Right renal pelvis (tissue), 4 donors: Measurements from ENCODE around the gene NUDT14. TPM values are rescaled to one million over a fixed set of nuclear protein-coding genes. Genes with fewer than 3 reads are reported as not detected.
A peak's percentile ranks its signal among the peaks of the same experiment; 100 is the strongest.

Source experiments
- DNase-seq, 4 donors: peaks; one replicate each; pipeline ENCODE4 v3.0.0-alpha.2; 2013; ENCODE audit warnings: low read depth in 4 of 4, low spot score in 3 of 4, missing footprints in 1 of 4
- polyA plus RNA-seq, 4 donors: library from polyadenylated mRNA; unstranded; fragments of 120-200 nt; gene quantifications; one replicate each; pipeline ENCODE4 v1.2.1, GENCODE V29; 2013; ENCODE audit not compliant: insufficient read length in 4 of 4

NUDT14 gene
- polyA plus RNA-seq, result 10 to 100 TPM; 25.9 to 35.2 (median 27.0) TPM

DNA sequence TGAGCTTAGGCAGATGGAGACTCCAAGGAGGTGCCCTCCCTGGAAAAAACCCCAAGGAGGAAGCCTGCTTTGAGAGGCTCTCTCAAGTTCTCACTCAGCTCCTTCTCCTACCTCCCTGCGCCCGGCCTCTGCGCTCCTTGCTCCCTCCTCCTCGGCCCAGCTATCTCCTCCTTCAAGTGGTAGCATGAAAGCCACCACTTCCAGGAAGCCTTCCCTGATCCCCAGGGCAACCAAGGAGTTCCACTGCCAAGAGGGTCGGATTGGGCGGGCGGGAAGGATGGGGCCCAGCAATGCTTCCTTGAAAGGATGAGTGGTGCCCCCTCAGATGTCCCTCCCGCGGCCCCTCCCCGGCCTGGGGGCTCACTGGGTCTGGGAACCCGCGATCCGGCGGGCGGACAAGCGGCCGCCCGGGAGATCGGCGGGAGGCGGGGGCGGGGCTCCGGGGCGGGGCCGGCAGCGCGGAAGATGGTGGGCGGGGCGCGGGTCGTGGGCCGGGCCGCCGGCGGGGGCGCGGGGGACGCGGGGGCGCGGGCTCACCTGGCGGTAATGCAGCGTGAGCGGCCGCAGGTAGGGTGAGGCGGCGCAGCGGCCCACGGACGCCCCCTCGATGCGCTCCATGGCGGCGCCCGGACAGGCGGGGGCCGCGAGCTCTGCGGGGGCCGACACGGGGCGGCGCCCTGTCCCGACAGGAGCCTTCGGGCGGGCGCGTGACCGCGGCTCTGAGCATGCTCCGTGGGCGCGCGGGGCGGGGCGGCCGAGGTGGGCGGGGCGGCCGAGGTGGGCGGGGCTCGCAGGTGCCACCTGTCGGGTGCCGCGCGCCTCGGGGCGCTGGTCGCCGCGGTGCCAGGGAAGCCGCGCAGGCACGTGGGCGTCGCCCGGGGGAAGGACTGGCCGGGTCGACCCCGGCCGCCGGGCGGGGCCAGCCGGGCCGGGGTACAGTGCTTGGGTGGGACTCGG, at the start of gene NUDT14:
Gene NUDT14 (minus strand): TSS at position 721 of the 957 bp plus-strand sequence. CDS start 103 bp downstream, at position 618.
- no peak for DNase-seq

DNA sequence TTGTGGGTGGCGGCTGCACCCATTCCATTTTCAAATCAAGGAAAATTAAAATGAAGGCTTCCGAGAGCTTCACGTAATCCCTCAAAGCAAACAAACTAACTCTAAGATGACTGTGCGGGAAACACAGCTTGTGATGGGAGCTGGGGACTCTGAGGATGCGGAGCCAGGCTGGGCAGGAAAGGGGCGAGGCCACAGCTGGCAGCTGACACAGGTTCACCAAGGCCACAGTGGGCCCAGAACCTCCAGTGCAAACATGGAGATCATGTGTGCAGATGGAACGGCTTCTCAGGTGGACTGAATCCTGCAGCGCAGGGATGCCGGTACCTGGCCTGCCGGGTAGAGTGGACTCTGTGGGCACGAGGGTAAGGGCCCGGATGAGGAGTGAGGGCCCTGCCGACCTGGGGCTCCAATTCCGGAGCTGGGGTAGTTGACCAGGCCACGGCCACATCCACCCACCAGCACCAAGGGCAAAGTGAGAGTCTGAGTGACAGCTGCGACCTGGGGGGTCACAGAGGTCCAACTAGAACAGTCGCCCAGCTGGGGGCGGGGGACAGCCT, 48.1 kb upstream of the NUDT14 start:
- no peak for DNase-seq

DNA sequence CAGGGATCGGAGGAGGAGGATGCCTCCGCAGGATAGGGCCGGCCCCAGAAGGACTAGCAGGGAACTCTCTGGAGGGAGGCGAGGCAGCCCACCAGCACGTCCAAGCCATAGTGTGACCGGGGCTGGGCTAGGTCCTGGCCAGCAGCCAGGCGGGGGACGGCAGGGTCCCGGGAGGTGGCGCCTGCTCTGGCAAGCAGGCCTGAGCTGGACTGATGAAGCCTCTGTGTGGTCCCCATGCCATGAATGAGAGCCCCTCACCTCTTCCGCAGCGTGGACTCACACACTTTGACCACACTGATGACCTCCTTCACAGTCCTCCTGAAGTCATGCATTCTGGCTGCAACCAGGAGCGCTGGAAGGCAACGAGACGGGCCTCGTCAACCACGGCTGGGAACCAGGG, 47.5 kb upstream of the NUDT14 start:
- DNase-seq, result no peak

DNA sequence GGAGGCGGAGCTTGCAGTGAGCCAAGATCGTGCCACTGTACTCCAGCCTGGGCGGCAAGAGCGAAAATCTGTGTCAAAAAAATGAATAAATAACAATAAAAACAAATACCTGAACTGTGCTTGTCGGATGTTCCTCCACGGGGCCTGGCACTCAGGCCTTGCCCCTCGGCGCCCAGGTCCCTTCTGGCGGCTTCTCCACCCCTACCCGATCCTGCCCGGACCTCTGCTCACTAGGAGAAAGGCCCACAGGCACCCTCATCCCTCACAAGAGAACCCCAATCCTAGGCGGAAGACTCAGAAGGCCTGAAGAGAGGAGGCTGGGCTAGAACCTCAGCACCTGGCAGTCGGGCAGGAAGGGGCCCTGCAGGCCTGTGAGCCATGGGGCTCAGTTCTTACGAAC, 46.2 kb upstream of the NUDT14 start:
- DNase-seq, result no peak

DNA sequence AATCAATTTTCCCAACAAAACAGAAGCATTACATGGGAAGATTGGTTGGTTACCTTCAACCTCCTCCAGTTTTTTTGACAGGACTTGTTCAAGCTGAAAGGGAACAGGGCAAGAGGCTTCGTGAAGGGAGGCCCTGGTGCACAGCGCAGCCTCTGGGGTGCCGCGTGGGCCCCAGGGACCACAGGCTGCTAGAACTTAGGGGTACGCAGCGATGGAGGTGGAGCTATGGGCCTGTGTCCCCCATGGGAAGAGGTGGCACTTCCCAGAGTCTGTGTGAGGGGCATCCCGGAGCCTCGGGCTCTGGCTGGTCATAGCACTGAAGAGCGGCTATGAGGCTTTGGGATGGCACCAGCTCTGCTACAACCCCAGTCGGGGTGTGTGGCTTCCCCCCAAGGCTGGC, 45.1 kb upstream of the NUDT14 start:
- DNase-seq, result no peak

DNA sequence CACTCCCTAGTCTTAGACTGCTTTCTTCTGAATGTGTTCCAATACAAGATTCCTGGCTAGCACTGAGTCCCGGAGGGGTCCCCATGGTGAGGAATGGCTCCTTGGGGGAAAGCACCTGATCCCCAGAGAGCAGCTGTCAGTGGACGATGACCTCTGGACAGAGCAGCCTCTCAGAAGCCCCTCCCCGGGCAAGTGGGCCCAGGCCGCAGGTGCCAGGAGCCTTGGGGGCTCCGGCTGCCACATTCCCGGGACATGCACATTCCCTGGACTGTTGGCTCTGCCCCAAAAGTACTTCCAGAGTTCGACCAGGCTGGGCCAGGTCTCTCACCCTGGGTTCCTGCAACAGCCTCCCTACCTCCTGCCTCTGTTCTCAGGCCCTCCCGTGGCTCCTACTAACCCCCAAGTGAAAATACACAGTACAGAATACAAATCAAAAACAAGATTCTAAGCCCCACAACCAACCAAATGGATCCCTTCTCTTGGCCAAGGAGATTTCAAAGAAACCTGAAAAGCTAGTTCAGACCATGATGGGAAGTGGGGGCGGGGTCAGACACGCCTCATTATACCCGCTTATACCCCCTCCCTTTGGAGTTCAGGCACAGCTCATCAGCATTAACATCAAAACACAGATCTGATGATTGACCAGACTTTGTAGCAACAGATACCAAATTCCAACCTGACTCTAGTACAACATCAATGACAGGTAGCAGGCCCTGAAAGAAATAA, 43.9 kb upstream of the NUDT14 start:
- DNase-seq, result no peak

DNA sequence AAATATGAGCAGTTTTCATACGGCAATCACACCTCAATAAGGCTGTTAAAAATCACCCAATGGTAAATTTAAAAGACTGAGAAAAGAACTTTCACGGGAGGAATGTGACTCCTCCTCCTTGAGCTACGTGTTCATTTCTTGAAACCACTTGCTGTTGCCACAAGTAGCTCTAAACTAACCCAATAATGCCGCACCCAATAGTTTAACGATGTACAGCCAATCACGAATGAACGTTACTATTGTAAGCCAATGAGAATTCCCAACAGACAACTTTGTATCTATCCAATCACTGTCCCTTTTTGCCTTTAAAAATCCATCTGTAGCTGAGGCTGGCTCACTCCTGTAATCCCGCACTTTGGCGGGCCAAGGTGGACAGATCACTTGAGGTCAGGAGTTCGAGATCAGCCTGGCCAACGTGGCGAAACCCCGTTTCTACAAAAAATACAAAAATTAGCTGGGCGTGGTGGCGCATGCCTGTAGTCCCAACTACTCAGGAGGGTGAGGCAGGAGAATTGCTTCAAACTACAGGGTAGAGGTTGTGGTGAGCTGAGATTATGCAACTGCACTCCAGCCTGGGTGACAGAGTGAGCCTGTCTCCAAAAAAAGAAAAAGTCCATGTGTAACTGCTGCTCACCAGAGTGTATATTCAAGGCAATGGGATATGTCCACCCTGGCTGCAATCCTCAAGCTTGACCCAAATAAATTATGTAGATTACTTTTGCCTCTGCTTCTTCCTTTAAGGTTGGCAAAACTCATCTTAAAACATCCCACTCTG, 42.8 kb upstream of the NUDT14 start:
- no peak for DNase-seq

DNA sequence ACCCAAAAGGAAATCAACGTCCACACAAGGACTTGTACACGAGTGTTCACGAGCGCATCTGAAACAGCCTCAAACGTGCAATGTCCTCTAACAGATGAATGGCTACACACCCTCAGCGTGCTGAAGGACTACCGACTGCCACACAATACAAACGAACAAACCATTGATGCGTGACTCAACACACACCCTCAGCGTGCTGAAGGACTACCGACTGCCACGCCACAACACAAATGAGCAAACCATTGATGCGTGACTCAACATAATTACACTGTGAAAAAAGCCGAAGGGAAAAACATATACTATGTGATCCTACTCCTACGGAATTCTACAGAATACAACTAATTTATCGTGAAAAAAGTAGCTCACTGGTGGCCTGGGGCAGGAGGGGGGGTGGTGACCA, 42.1 kb upstream of the NUDT14 start:
- DNase-seq, result peak in 1 of 4 donors; percentile 38

DNA sequence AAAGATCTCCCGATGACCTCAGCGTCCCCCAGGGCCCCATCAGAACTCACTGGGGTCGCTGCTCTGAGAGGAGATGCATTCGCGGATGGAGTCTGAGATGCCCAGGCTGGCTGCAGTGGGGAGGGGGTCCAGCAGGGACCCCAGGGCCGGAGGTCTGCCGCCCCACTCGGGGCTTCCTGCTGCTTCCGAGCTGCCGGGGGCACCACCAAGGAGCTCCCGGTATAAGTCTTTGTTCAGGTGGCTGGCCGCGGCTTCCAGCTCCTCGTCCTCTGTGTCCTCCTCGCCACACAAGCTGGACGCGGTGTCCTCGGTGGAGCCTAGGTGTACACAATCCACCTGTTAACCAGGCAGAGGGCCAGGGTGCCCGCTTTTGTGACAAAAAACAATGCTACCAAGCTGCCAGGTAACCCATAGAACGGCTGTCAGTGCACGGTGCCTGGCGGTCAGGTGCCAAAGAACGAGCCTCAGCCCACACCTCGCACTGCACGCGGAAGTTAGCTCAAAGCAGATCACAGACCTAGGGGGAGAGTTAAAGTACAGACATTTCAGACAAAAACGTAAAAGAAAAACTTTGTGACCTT, 40.6 kb upstream of the NUDT14 start:
- no peak for DNase-seq

DNA sequence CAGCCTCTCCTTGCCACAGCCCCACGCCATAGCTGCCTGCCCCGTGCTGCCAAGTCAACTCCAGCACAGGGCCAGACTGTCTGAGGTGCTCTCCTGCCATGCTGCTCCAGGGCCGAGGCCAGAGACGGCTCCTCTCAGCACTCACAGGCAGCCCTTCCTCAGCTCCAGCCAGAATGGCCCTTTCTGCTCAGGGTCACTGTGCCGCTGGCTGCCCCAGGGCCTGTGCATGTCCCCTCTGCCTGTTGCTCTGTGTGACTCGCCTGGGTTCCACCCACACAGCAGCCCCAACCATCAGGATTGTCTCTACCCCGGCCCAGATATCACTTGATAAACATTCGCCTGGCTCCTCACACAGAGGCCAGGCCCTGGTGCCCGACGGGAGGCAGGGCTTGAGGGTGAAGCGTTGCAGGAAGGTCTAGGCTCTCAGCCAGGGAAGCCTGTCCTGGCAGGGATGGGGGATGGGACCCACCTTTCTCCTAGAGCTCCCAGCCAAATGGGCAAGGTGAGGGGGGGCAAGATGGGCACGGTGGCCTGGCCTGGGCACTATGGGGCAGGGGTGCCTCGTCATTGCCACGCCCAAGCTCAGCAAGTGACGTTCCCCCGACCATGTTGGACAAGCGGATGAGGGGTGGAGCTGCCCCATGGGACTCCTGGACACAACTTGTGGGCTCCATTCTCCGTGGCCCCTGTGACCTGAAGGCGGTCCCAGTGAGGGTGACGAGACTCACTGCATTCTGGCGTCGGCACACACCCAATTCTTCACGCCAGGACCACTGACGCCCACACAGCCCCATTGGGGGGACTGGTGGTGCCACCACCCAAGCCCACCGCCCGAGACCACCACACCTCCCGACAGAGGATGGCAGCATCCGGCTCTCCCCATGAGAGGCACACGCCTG, 39.8 kb upstream of the NUDT14 start:
- no peak for DNase-seq

DNA sequence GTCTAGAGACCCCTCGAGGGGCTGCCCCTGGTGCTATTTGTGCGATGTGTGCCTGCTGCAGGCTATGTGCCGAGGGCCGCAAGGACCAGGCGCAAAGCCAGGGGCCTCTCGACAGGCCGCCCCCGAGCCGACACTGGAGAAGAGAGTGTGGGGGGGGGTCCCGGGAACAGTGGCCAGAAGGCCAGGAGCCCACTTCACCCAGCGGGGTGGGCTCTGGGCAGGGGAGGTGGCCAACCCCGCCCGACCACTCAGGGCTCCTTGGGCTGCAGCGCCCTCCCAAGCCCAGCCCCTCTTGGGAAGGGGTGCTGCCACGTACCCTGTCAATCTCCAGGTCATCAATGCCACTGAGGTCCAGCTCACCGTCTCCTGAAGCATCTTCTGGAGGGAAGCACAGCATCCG, 38.6 kb upstream of the NUDT14 start:
- no peak for DNase-seq

DNA sequence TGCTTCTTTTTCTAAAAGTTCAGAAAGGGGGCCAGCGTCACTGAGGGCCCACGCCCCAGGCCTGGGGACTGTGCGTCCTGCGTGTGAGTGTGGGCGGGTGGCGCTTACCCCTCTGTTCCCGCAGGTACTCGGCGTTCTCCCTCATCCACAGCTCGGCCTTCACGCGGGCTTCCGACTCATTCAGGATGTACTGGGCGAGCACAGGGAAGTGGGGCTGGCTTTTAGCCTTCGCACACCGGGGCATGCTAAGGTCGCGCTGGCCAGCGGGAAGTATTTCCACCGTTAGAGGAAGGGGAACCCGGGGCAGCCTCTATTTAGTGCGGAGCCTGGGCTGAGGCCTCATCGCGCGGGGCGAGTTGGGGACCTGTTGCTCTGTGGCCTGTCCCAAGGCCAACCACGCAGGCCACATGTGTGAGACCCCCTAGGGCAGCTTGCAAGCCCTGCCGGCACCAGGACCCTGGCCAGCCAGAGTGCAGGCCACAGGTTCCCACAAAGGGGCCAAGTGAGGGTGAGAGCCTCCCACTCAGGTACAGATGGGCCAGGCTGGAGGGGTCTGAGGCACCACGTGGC, 38.0 kb upstream of the NUDT14 start:
- DNase-seq, result no peak

DNA sequence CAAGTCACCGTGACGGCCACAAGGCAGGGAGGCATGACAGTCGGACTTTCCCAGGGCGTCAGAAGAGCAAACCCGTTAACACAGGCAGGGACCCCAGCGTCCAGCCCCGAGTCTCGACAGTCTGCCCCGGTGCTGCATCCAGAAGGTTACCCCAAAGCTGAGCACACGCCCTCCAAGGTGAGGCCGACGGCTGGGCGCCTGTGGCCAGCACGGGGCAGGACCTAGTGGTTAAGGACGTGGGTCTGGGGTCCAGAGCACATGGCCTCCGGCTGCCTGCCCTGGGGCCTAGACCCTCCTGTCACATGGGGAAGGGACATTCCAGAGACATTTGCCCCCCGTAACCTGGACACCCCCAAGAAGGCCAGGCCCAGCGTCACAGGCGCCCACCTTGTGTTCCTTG, 37.5 kb upstream of the NUDT14 start:
- DNase-seq, result no peak

DNA sequence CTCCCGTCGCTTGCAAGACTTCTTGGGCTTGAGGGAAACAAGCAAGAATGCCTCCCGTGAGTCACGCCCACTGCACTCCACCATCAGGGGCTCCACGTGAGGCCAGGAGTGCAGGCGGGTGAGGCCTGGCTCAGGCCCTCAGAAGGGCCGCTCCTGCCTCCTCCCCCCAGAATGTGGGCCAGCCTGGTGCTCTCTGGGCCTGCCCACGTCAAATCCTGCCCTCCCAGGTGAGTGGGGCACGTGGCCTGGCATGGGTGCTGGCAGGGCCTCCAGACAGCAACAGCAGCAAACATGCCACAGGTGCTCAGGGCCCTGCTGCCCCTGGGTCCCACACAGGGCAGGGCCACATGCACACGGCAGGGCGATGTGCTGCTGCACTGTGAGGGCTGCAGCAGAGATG, 36.7 kb upstream of the NUDT14 start:
- no peak for DNase-seq

DNA sequence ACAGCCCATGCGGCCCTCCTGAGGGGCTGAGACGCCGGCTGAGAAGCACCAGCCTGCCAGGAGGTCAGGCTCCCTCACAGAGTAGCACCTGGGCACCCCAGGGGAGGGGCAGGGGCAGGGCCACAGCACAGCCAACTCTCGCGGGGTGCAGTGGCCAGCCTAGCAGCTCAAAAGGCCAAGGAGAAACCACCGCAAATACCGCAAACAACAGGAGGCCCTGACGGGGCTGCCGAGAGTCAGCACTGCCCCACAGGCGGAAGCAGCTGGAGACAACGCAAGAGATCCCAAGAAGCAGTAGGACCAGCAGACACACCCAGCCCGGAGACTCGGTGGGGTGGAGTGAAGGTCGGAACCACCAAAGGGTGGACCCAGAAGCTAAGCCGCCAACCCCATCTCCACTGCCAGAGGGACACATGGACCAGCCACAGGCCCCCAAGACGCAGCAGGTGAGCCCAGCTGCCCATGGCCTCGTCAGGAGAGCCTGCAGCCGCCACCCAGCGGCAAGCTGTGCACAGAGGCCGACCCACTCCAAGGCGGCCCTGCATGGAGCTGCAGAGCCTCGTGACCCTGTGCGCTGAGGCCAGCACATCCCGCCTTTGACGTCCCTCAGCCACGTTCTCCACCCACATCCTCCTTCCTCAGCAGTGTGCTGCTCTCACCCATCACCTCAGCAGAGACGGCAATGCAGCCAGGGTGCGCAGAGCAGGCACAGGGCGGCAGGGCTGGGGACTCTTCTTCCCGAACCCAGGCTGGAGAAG, 35.6 kb upstream of the NUDT14 start:
- no peak for DNase-seq

DNA sequence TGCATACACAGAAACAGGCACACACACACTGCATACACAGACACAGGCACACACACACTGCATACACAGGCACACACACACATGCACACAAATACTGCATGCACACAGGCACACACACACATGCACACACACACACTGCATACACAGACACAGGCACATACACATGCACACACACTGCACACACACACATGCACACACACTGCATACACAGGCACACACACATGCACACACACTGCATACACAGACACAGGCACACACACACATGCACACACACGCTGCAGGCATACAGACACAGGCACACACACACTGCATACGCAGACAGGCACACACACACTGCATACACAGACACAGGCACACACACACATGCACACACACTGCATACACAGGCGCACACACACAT, 34.5 kb upstream of the NUDT14 start:
- no peak for DNase-seq

DNA sequence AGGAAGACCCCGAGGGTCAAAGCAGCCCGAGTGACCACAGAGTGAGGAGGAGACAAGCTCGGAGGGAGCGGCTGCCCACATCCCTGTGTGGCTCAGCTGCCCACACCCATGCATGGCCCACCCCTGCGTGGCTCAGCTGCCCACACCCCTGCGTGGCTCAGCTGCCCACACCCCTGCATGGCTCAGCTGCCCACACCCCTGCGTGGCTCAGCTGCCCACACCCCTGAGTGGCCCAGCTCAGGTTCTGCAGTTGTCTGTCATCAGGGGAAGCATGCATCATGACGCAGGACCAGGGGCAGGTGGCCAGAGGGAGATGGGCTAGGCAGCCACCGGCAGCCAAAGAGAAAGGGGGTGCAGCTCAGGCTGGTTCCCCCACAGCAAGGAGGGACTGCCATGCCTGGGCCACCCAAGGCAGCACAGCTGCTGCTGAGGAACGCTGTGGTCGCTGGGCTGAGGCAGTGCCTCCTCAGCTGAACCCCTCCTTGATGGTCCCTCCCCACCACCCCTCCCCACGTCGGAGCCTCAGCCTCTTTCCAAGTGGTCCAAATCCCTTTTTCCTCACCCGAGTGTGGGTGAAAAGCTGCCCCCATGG, 33.3 kb upstream of the NUDT14 start:
- DNase-seq, result no peak

DNA sequence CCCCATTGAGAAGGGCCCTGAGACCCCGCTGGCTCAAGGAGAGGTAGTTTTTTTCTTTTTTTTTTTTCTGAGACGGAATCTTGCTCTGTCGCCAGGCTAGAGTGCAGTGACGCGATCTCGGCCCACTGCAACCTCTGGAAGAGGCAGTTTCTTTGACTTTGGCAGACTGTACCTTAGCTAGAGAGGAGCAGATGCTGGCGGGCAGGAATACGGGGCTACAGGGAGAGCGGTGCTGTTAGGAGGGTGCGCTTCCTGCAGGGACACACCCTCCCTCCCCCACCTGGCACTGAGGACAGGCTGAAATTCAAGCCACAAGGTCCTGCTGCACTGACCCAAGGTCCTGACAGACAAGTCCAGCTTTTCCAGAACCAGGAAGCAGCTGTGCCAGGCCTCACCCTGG, 32.2 kb upstream of the NUDT14 start:
- DNase-seq, result no peak
